ENCODE data around the gene PHLDA3.
"Not testable (repeated sequence)": the region's sequence is repeated elsewhere in the genome, so short reads cannot be mapped to it uniquely, and the experiment has no call there.

PHLDA3 gene

DNA sequence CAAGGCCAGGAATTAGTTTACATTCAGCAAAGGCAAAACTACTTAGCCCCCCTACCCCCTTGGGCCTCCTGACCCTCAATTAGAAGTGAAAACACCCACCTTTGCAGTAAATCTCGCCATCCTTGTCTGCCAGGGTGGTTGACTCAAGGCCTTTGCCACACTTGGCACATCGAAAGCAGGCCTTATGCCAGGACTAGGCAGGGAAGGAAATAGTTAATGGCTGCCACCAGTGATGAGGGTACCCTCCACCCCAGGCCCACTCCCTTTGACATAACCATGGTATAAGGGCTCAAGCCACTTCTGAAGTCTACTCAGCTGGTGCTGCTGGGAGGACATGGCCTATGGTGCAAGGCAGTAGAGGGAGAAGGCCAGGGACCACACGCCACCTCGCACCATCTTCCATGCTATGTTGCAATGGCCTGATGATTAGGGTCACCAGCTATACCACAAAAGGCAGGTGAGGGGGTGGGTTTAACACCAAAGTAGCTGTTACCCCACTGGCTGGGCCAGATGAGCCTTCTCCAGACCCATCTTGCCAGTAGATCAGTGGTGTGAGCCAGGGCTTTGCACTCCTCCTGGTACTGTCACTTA, 16.3 kb upstream of the PHLDA3 start:
- no peak for DNase-seq

- DNase-seq: no peak
These were observed 14.5 kb upstream of the PHLDA3 start for GRCh38 chr1:201483373-201483949.

- no peak for DNase-seq
These were observed 13.8 kb upstream of the PHLDA3 start for GRCh38 chr1:201482755-201483154.

DNA sequence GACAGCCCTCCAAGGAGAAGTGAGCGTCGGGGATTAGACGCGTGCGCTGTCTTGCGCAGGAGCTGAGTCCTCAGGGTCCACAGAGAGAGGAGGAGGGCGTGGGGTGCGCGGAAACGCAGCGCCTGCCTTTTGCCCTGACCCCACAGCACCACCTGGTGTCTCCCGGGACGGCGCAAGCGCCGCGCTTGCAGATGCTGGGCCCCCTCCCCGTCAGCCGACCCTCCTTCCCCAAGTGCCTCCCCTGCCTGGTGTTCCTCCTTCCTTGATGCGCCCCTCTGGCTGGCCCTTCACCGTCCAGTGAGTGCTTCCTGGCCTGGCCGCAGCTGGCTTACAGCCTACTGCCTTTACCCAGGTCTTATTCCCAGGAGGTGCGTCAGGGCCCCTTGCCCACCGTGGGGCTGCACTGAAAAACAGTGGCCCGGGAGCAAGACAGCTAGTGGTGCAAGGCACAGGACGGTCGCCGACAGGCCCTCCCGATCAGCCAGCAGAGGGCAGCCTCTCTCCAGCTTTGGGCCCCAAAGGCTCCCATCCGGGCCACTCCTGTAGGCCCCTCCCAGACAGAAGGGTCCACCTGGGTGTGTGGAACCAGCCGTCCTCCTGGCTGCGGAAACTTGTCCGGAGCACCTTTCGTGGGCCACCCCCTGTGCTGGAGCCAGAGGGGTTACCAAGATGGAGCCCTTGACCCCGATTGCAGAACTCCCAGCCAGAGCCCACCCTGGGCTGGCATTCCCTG, 12.9 kb upstream of the PHLDA3 start:
- peak in 13 of 14 donors; percentile 9 to 92 (median 78) for DNase-seq

DNA sequence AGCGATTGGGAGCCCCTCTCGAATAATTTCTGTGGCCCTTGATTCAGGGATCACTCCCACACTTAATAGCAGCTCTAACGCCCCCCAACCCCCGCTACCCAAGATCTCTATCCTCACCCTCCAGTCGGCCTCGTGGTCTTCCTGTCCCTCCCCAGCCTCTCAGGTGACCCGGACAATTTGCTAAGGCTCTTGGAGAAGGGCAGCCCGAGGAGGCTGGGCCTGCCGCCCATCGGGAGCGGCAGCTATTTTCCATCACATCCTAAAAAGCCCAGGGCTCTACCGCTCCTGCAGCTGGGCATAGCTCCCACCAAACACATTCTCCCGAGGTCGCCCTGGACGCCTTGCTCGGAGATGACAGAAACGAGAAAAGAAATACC, 12.0 kb upstream of the PHLDA3 start:
- no peak for DNase-seq

DNA sequence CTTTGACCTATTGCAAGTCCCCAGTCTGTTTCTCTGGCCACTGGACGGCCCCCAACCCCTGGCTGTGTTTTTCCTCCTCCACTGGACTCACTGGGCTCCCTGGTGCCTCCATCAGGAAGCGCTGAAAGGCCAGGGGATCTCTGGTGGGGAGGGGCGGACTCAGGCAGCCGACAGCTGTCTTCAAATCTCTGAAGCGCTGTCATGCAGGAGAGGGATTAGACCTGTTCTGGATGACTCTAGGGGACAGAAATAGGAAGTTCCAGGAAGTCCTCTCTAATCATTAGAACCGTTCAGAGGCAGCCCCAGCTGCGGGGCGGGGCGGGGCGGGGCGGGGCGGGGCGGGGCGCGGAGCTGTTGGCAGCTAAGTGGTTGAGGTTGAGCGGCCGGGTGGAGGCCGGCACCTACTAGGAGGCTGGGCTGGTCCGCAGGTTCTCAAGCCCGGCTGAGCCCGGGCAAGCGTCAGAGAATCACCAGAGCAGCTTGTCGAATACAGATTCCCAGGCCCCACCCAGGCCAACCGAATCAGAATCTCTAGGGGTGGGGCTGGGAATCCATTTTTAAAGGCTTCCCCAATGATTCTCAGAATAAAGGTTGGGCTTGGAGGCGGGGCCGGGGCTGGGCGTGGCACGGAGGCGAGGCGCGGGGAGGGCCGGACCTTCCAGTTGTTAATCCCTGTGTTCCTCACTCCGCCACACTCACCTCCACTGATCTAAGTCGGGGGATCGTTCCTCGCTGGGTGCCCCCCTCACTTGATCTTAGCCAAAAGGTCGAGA, 11.4 kb upstream of the PHLDA3 start:
- peak in 2 of 14 donors; percentile 27 to 33 for DNase-seq

- no peak for DNase-seq
These were observed 10.3 kb upstream of the PHLDA3 start for GRCh38 chr1:201479201-201479730.

GRCh38 chr1:201478666-201479065, 9.7 kb upstream of the PHLDA3 start:
- not testable (repeated sequence) for DNase-seq

DNA sequence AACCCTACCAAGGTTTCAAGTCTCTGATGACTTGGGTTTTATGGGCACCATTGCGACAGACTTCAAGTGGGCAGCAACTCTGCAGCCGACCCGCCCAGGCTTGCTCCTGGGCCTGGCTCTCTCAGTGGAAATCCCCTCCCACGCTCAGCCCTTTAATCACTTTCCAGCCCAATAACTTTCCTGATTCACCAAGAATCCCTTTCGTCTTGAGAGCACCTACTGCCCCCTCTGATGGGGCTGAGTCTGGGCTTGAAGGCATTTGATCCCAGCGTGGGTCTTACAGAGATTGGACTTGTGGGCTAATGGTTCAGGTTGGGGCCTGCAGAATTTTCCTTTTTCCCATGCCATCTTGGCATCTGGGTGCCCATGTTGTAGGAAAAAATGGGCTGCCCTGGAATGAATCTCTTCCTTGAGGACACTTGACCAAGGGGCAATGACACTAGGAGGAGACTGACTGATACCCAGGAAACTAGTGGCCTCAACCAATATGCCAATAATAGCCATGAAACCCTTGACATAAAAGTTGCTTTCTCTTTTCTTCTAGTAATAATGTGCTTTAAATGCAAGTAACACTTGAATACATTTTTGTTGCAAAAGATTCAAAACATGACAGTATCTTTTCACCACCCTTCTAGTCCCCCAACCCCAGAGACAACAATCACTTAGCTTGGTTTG, 7.8 kb upstream of the PHLDA3 start:
- no peak for DNase-seq

GRCh38 chr1:201475915-201476669, 7.1 kb upstream of the PHLDA3 start:
- no peak for DNase-seq

DNA sequence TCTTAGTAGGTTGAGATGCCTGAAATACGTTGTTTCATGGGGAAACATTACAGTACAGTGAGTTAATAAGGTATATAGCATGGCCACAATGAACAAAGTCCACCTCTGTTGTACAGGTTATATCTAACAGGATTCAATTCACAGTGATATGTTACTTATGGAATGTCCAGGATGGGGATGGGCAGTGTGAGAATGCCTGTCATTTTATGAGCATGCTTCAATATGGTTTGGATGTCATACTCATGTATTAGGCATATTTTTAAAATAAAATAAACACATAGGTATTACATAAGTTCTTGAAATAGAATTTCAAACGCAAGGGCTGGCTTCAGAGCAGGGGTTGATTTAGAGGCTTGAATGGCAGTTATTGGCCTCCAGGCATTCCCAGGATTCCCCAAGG, 6.1 kb upstream of the PHLDA3 start:
- DNase-seq: no peak

DNA sequence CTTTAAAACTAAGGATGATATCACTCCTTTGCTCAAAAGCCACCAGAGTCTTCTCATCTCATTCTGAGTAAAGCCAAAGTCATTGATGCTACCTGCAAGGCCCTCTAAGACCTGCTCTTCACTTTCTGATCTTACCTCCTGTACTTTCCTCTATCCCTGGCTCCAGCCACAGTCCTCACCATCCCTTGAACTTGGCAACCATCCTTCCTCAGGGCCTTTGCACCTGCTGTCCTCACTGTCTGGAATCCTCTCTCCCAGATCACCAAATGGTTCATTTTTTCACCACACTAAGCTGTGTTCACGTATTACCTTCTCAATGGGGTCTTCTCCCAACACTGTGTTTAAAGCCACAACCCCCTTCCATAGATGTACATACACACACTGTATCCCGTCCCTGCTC, 4.3 kb upstream of the PHLDA3 start:
- no peak for DNase-seq

GRCh38 chr1:201472321-201472720, 3.3 kb upstream of the PHLDA3 start:
- DNase-seq: not testable (repeated sequence)

- no peak for DNase-seq
These were observed 2.8 kb upstream of the PHLDA3 start for GRCh38 chr1:201471772-201472171.

DNA sequence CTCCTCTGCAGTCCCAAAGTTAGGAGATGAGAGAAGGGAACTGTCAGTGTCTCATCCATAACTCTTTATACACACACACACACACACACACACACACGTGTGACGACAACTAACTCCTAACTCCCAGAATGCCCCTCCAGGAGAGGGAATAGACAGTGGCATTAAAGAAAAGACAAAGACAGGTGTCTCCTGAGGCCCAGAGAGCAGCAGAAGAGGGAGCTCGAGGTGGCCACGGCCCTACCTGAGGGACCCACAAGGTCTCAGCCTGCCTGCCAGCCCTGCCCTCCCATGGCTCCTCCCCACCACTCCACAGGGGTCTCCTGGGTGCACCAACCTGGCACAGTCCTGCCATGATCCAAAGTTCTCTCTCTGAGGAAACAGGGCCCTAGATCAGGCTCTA, 1.6 kb upstream of the PHLDA3 start:
- no peak for DNase-seq

GRCh38 chr1:201469645-201470074, 672 bp upstream of the PHLDA3 start:
- peak in 1 of 14 donors; percentile 49 for DNase-seq

DNA sequence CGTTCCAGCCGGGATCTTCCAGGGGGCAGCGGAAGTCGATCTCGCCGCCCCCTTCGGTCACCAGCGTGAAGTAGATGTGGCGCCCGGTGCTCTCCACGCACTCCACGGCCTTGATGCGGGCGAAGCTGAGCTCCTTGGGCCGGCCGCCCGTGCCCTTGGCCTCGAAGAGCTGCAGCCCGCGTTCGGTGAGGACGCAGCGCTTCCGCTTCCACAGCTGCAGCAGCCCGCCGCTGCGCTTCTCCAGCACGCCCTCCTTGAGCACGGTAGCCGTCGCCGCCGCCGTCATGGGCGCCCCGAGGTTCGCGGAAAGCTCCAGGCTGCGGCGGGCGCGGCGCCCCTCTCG, 516 bp downstream of the PHLDA3 start:
- DNase-seq: peak in 2 of 14 donors; percentile 63 to 73

- no peak for DNase-seq
These were observed 2.5 kb downstream of the PHLDA3 start for GRCh38 chr1:201466492-201466891.

DNA sequence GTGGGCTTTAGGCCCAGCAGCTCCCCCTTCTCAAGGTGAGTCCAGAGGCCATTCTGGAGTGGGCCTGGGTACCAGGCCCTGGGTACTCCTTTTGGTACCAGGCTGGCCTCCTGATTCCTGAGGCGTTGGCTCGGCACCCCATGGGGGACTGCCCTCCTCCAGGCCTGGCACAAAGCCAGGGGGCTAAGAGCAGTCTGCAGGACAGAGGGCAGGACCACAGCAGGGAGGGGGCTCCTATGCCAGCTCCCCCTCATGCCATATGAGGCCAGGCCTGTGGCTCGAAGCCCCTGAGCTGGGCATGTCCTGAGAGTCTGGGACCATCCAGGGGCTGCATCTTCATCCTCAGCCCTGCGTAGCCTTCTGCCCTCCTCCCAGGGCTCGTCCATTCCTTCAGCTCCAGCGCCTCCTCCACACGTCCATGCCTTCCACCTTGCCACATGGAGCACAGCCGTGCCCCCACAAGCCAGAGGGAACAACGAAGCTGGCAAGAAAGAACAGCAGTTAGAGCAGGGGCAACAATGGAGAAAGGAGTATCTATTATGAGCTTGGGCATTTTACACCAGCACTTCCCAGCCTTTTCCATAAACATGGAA, 3.2 kb downstream of the PHLDA3 start:
- DNase-seq: no peak

- DNase-seq: peak in 7 of 14 donors; percentile 43 to 58 (median 53)
These were observed 5.9 kb downstream of the PHLDA3 start for GRCh38 chr1:201463071-201463552.
